ENCODE measurements around the gene PDGFD.

- no peak for TF ChIP-seq CTCF (conservative IDR thresholded peaks at IDR 0.05 in 1 of 2, IDR thresholded peaks at IDR 0.05 in 1 of 2; ENCODE audit: extremely low read depth in 1 of 2, insufficient read depth in 1 of 2, low read depth in 1 of 2, low read length in 2 of 2)
- TF ChIP-seq EZH2 (IDR thresholded peaks at IDR 0.05; ENCODE audit: borderline replicate concordance, low read length) = no peak
Observed at GRCh38 chr11:103889679-103890078, 274.3 kb downstream of the PDGFD start.
